GM12878 (cell line): ENCODE measurements around the gene MYDGF. TPM values are rescaled to one million over a fixed set of nuclear protein-coding genes. Genes with fewer than 3 reads are reported as not detected.

ENCODE experiments used
- ATAC-seq: fragments of 200-7000 bp; cut with Tn5 transposase; 3 replicates; pipeline ENCODE4 v1.9.1; 2020; ENCODE audit warnings: mild to moderate bottlenecking, moderate library complexity
- BruUV-seq: library from RNA; stranded (reverse); fragments of 400-500 nt; replicated peaks from 2 replicates; lab custom pipeline; 2021; lab: Mats Ljungman, UMichigan
- CTCF ChIA-PET: fragments of 300-600 bp; sonication (Branson Sonifier 250); formaldehyde crosslinking; extraction: SDS; loops from one replicate; lab custom pipeline; 2021; ENCODE audit warnings: inconsistent platforms; lab: Yijun Ruan, JAX
- POLR2A ChIA-PET: fragments of 350-600 bp; formaldehyde crosslinking; extraction: SDS; loops from one replicate; lab custom pipeline; 2021; ENCODE audit warnings: inconsistent platforms; lab: Charles Lee
- RAD21 ChIA-PET: fragments of 300-600 bp; sonication (Branson Sonifier 250); formaldehyde crosslinking; loops from one replicate; lab custom pipeline; 2023; ENCODE audit warnings: antibody characterized with exemption; ENCODE audit not compliant: unreplicated experiment; lab: Charles Lee
- SMC1A ChIA-PET: fragments of 300-600 bp; sonication (Branson Sonifier 250); formaldehyde crosslinking; loops from one replicate; lab custom pipeline; 2023; ENCODE audit not compliant: unreplicated experiment, uncharacterized antibody; lab: Charles Lee
- DNase-seq: peaks from one replicate; pipeline ENCODE4 v3.0.0-alpha.2; 2011; ENCODE audit warnings: low read depth, low spot score
- FAIRE-seq: peaks from 3 replicates; lab custom pipeline; 2011; peaks lifted over from hg19 to GRCh38; lab: Jason Lieb, UNC
- H2AFZ ChIP-seq: 2 replicates; pipeline ENCODE4 v1.6.0; 2011; ENCODE audit warnings: low read depth, low read length, control low read depth; ENCODE audit not compliant: control insufficient read depth
- H3K27ac ChIP-seq: 2 replicates; pipeline ENCODE4 v1.5.1; 2011; ENCODE audit warnings: control low read depth; ENCODE audit not compliant: control insufficient read depth, insufficient read depth
- H3K27me3 ChIP-seq, 2 experiments: replicated peaks in 1 of 2; 2 replicates each; pipeline versions ENCODE4 v1.6.0 to v1.6.1; 2011; ENCODE audit warnings: low read length in 1 of 2; ENCODE audit not compliant: control insufficient read depth in 2 of 2, insufficient read depth in 2 of 2
- H3K36me3 ChIP-seq, 2 experiments: 2 replicates each; pipeline ENCODE4 v1.5.1; 2011; ENCODE audit warnings: low read length in 1 of 2; ENCODE audit not compliant: control insufficient read depth in 2 of 2, insufficient read depth in 2 of 2
- H3K4me1 ChIP-seq: 2 replicates; pipeline ENCODE4 v1.6.1; 2011; ENCODE audit warnings: mild to moderate bottlenecking, low read length, moderate library complexity, mixed read lengths; ENCODE audit not compliant: control insufficient read depth, insufficient read depth
- H3K4me2 ChIP-seq: 2 replicates; pipeline ENCODE4 v1.6.0; 2011; ENCODE audit warnings: control low read depth; ENCODE audit not compliant: control insufficient read depth, insufficient read depth
- H3K4me3 ChIP-seq: fragments of 200-600 bp; sonication (generic); 2 replicates; pipeline ENCODE4 v1.5.1; 2016
- H3K79me2 ChIP-seq: 2 replicates; pipeline ENCODE4 v1.6.0; 2011; ENCODE audit warnings: low read length; ENCODE audit not compliant: control insufficient read depth, insufficient read depth
- H3K9ac ChIP-seq: 2 replicates; pipeline ENCODE4 v1.8.0; 2011; ENCODE audit warnings: low read length, control low read depth, mixed read lengths; ENCODE audit not compliant: control insufficient read depth, insufficient read depth
- H3K9me3 ChIP-seq: replicated peaks from 3 replicates; pipeline ENCODE4 v1.5.1; 2011; ENCODE audit warnings: mild to moderate bottlenecking, low read length; ENCODE audit not compliant: control insufficient read depth, insufficient read depth
- H4K20me1 ChIP-seq: 2 replicates; pipeline ENCODE4 v1.6.0; 2011; ENCODE audit not compliant: control insufficient read depth, insufficient read depth
- CREB1 ChIP-seq: IDR thresholded peaks from 2 replicates; pipeline ENCODE4 v1.6.1; 2012; ENCODE audit warnings: low read depth, mild to moderate bottlenecking, inconsistent platforms
- CUX1 ChIP-seq: IDR thresholded peaks from 2 replicates; pipeline ENCODE4 v1.6.1; 2012; ENCODE audit warnings: improper control_type of control experiment, low read depth, low read length; ENCODE audit not compliant: insufficient replicate concordance
- E2F4 ChIP-seq: IDR thresholded peaks from 2 replicates; pipeline ENCODE4 v1.6.1; 2012; ENCODE audit warnings: low read depth, low read length, improper control_type of control experiment
- MTA2 ChIP-seq: fragments of 450-650 bp; IDR thresholded peaks from 2 replicates; pipeline ENCODE4 v1.6.1; 2016; ENCODE audit warnings: low read depth, mild to moderate bottlenecking, moderate library complexity
- RCOR1 ChIP-seq: conservative IDR thresholded peaks from 2 replicates; pipeline ENCODE4 v1.6.1; 2012; ENCODE audit warnings: low read depth, low read length, improper control_type of control experiment
- SKIL ChIP-seq: fragments of 450-650 bp; IDR thresholded peaks from 2 replicates; pipeline ENCODE4 v1.6.1; 2017; ENCODE audit warnings: mild to moderate bottlenecking, low read depth, inconsistent platforms; ENCODE audit not compliant: poor library complexity, severe bottlenecking
- TCF3 ChIP-seq: IDR thresholded peaks from 2 replicates; pipeline ENCODE4 v1.6.1; 2012; ENCODE audit warnings: low read depth, mild to moderate bottlenecking, low read length, borderline replicate concordance; ENCODE audit not compliant: insufficient read depth
- USF1 ChIP-seq: IDR thresholded peaks from 2 replicates; pipeline ENCODE4 v1.6.1; 2011; ENCODE audit warnings: borderline replicate concordance, low read depth, mild to moderate bottlenecking, moderate library complexity, mixed read lengths, low read length; ENCODE audit not compliant: insufficient read depth; ENCODE audit errors: extremely low read length
- WGBS: methylation state at CpG from one replicate; pipeline ENCODE4 v1.1.6; 2016; ENCODE audit warnings: low lambda C conversion rate; ENCODE audit not compliant: insufficient replicate concordance, insufficient coverage; ENCODE audit errors: missing lambda C conversion rate; 5-methylcytosine and 5-hydroxymethylcytosine counted together
- in situ Hi-C: fragments of 300-500 bp; cut with MboI; formaldehyde crosslinking; loops from 9 replicates; pipeline ENCODE4 v1.14.3; 2018; ENCODE audit warnings: mixed read lengths
- intact Hi-C: fragments of 100-400 bp; cut with micrococcal nuclease; formaldehyde crosslinking; loops from one replicate; pipeline ENCODE4 v1.14.2; 2022; ENCODE audit not compliant: unreplicated experiment
- polyA plus RNA-seq, 11 experiments: library from polyadenylated mRNA; depleted of rRNA in 4 of 11; unstranded in 6 of 11; stranded (reverse) in 5 of 11; fragments of >200 nt; fragmentation: Nextera tagmentation in 4 of 11; fragmentation: Illumina TruSeq in 1 of 11; extraction: Ambion mirVana in 4 of 11; extraction: Trizol in 1 of 11; gene quantifications; 1 replicate in 1 of 11; 2 replicates in 10 of 11; pipeline versions ENCODE4 v1.2.1 to v1.2.3, GENCODE V29; 2011 to 2016; ENCODE audit warnings: inconsistent platforms in 2 of 11, missing spikeins in 2 of 11, low read depth in 1 of 11
- total RNA-seq, 4 experiments: library from RNA; depleted of rRNA in 3 of 4; stranded (reverse); fragments of >200 nt in 3 of 4; fragmentation: Illumina TruSeq in 1 of 4; extraction: Trizol in 1 of 4; gene quantifications; 2 replicates each; pipeline versions ENCODE4 v1.2.1 to v1.2.3, GENCODE V29; 2013 to 2021
- TF ChIP-seq, protein P1 (sequence below): fragments of 450-650 bp; IDR thresholded peaks from 2 replicates; pipeline ENCODE4 v1.6.1; 2018; ENCODE audit warnings: mild to moderate bottlenecking, low read depth, moderate library complexity; ENCODE audit not compliant: partially characterized antibody

The MYDGF gene
- total and polyA plus RNA-seq, 10 of the 15 experiments (the other 5 are each of a cell fraction or from before 2014, with no cell fraction given) = 2.3 to 196 (median 57.5) TPM

DNA sequence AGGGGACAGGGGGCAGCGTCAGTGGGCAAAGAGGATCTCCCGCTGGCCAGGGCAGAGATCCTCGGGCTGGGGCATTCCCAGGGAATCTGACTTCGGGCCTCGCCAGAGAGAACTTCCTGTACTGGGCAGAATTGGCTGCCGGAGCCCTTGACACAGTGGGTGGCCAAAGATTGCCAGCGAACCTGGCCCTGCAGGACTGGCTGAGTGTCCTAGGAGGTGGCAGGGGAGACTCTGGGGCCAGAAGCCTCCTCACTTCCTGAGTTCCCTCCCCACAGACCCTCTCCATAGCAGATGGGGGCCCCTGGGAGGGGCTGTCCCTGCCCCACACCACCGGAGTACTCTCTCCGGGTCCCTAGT is 34.2 kb upstream of the MYDGF start:
- H3K36me3 ChIP-seq = peaks cover 14 to 29% of the 10 kb centered on the region in 2 experiments; a peak in 3 of 4 replicates
- CTCF ChIA-PET = no interaction called here
- in situ Hi-C loops = no loop called here
- no peak for TF ChIP-seq SKIL
- TF ChIP-seq CUX1 = no peak
- TF ChIP-seq, protein P1, sequence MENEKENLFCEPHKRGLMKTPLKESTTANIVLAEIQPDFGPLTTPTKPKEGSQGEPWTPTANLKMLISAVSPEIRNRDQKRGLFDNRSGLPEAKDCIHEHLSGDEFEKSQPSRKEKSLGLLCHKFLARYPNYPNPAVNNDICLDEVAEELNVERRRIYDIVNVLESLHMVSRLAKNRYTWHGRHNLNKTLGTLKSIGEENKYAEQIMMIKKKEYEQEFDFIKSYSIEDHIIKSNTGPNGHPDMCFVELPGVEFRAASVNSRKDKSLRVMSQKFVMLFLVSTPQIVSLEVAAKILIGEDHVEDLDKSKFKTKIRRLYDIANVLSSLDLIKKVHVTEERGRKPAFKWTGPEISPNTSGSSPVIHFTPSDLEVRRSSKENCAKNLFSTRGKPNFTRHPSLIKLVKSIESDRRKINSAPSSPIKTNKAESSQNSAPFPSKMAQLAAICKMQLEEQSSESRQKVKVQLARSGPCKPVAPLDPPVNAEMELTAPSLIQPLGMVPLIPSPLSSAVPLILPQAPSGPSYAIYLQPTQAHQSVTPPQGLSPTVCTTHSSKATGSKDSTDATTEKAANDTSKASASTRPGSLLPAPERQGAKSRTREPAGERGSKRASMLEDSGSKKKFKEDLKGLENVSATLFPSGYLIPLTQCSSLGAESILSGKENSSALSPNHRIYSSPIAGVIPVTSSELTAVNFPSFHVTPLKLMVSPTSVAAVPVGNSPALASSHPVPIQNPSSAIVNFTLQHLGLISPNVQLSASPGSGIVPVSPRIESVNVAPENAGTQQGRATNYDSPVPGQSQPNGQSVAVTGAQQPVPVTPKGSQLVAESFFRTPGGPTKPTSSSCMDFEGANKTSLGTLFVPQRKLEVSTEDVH = no peak
- TF ChIP-seq USF1 = no peak
- TF ChIP-seq TCF3 = no peak
- TF ChIP-seq CREB1 = no peak
- TF ChIP-seq RCOR1 = no peak
- TF ChIP-seq E2F4 = no peak
- no peak for TF ChIP-seq MTA2

More for the DNA sequence above, 34.2 kb upstream of the MYDGF start:
- FAIRE-seq (no peak), ATAC-seq (no peak), DNase-seq (no peak)
- 90% methylated on average over 8 of the region's 9 CpGs for WGBS
- ChIA-PET POLR2A (no interaction called here), SMC1A (no interaction called here), RAD21 (no interaction called here)
- H3K27me3 ChIP-seq = no peaks in the 10 kb centered on the region
- H4K20me1 ChIP-seq = no peaks in the 10 kb centered on the region
- no peak overlapping the region for H2AFZ ChIP-seq
- H3K4me1 ChIP-seq = peaks cover under 1% of the 10 kb centered on the region; the same call in 1 of the 2 replicates
- no peaks in the 10 kb centered on the region for H3K9me3 ChIP-seq
- intact Hi-C loops = no loop called here
- H3K79me2 ChIP-seq = no peaks in the 10 kb centered on the region
- H3K27ac ChIP-seq = no peak overlapping the region
- no TSS peak for BruUV-seq
- no peak overlapping the region for H3K4me3 ChIP-seq
- H3K4me2 ChIP-seq = no peak overlapping the region
- H3K9ac ChIP-seq = no peak overlapping the region
